Effector memory CD8-positive, alpha-beta T cell (primary cell): ENCODE measurements around the gene NRG4.
"Not testable (repeated sequence)": the region's sequence is repeated elsewhere in the genome, so short reads cannot be mapped to it uniquely, and the experiment has no call there.

Source experiments
- ATAC-seq: fragments of 150-1000 bp; cut with Tn5 transposase; replicated peaks from 2 replicates; pipeline ENCODE4 v1.10.0; 2021; ENCODE audit warnings: mild to moderate bottlenecking, moderate library complexity
- DNase-seq, 3 experiments: peaks; one replicate each; pipeline ENCODE4 v3.0.0; 2021
- H3K27ac Mint-ChIP-seq, 2 donors: one replicate each; pipeline ENCODE4 v1.8.0; 2022; ENCODE audit warnings: mild to moderate bottlenecking in 2 of 2, mixed read lengths in 2 of 2, moderate library complexity in 2 of 2
- H3K27me3 Mint-ChIP-seq, 2 donors: one replicate each; pipeline ENCODE4 v1.8.0; 2022; ENCODE audit warnings: mixed read lengths in 2 of 2
- H3K36me3 Mint-ChIP-seq: one replicate; pipeline ENCODE4 v1.8.0; 2022; ENCODE audit warnings: mild to moderate bottlenecking, moderate library complexity, mixed read lengths; ENCODE audit not compliant: insufficient read depth
- H3K4me1 Mint-ChIP-seq, 2 donors: one replicate each; pipeline ENCODE4 v1.8.0; 2022; ENCODE audit warnings: low read depth in 2 of 2, mixed read lengths in 2 of 2
- H3K4me3 Mint-ChIP-seq, 2 donors: one replicate each; pipeline ENCODE4 v1.8.0; 2022; ENCODE audit warnings: mild to moderate bottlenecking in 2 of 2, mixed read lengths in 2 of 2, moderate library complexity in 2 of 2
- H3K9me3 Mint-ChIP-seq, 2 donors: one replicate each; pipeline ENCODE4 v1.8.0; 2022; ENCODE audit warnings: mixed read lengths in 2 of 2

NRG4 gene

DNA sequence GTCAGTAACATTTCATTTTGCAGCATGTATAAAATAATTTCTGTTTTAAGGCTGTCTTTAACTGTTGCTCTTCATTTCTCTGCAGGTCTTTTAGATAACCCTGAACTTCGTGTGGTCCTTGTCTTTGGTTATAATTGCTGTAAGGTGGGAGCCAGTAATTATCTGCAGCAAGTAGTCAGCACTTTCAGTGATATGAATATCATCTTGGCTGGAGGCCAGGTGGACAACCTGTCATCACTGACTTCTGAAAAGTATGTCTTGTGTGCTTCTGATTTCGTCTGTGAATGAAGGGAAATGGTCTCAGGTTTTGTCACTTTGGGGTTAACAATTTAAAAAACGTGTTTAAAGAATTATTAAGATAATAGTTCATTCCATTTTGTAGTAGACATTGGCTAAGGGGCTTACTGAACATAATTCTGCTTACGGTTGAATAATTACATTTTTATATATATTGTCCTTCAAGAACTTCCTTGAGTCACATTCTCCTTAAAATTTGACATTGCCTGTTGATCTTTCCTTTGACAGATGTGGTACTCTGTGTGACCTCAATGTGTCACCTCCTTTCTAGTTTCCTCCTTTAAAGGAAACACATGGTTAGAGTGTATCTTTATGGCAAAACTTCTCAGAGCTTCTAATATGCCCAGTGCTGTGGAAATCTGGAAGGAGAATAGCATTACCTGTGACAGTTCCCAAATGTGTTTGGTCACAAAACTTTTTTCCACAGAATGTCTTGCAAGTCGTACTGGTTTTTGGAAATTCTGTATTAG lies 82.2 kb downstream of the NRG4 start:
- ATAC-seq (peak; percentile 72), DNase-seq (no peak)
- Mint-ChIP-seq H3K27me3 (no peaks in the 10 kb centered on the region), H3K9me3 (no peaks in the 10 kb centered on the region), H3K27ac (peak overlapping the region in 1 of 2 donors; percentile 39), H3K4me1 (peaks cover 21 to 37% of the 10 kb centered on the region in 2 donors), H3K4me3 (no peak overlapping the region), H3K36me3 (peaks cover 27% of the 10 kb centered on the region)

- ATAC-seq, result no peak
Measured at GRCh38 chr15:75928680-75929608, 83.3 kb downstream of the NRG4 start.

GRCh38 chr15:75927601-75928000 lies 84.6 kb downstream of the NRG4 start:
- ATAC-seq (no peak), DNase-seq (no peak)
- Mint-ChIP-seq H3K4me3 (no peak overlapping the region), H3K4me1 (peaks cover 27 to 50% of the 10 kb centered on the region in 2 donors), H3K36me3 (peaks cover 12% of the 10 kb centered on the region), H3K27ac (no peak overlapping the region), H3K27me3 (no peaks in the 10 kb centered on the region), H3K9me3 (no peaks in the 10 kb centered on the region)

More at GRCh38 chr15:75928680-75929608, 83.3 kb downstream of the NRG4 start:
- no peak for DNase-seq
- H3K27me3 Mint-ChIP-seq, result no peaks in the 10 kb centered on the region
- no peak overlapping the region for H3K27ac Mint-ChIP-seq
- H3K4me3 Mint-ChIP-seq, result no peak overlapping the region
- H3K9me3 Mint-ChIP-seq, result no peaks in the 10 kb centered on the region
- H3K4me1 Mint-ChIP-seq, result peaks cover 22 to 43% of the 10 kb centered on the region in 2 donors
- H3K36me3 Mint-ChIP-seq, result peaks cover 19% of the 10 kb centered on the region

DNA sequence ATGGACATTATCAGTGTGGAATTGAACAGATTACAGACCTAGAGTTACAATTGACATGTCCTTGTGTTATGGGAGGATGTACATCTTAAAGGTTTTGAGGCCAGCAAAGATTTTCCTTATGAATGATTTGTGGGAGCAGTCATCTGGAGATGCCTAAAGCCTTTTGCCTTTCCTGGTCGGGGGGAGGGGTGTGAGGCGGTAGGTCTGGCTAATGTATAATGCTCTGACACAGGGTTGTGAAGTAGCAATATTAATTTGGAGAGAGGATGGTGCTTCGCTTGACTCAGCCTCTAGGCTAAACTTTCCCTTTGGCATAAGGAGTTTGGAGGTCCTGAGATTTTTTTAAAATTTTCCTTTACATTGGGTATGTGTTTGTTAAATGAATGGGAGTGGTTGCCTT lies 85.3 kb downstream of the NRG4 start:
- Mint-ChIP-seq H3K36me3 (peaks cover 7% of the 10 kb centered on the region), H3K27ac (no peak overlapping the region), H3K4me1 (peaks cover 32 to 57% of the 10 kb centered on the region in 2 donors), H3K4me3 (no peak overlapping the region), H3K27me3 (no peaks in the 10 kb centered on the region), H3K9me3 (no peaks in the 10 kb centered on the region)
- DNase-seq, result no peak
- no peak for ATAC-seq

GRCh38 chr15:75925440-75925839 lies 86.8 kb downstream of the NRG4 start:
- Mint-ChIP-seq H3K4me3 (peak overlapping the region in 1 of 2 donors; percentile 8), H3K36me3 (peaks cover 2% of the 10 kb centered on the region), H3K27ac (peak overlapping the region in 1 of 2 donors; percentile 35), H3K9me3 (no peaks in the 10 kb centered on the region), H3K27me3 (no peaks in the 10 kb centered on the region), H3K4me1 (peaks cover 28 to 52% of the 10 kb centered on the region in 2 donors)
- DNase-seq (no peak), ATAC-seq (no peak)

- ATAC-seq, result no peak
- no peaks in the 10 kb centered on the region for H3K27me3 Mint-ChIP-seq
- peaks cover 23 to 44% of the 10 kb centered on the region in 2 donors for H3K4me1 Mint-ChIP-seq
- no peak overlapping the region for H3K4me3 Mint-ChIP-seq
- DNase-seq, result no peak
- H3K36me3 Mint-ChIP-seq, result no peaks in the 10 kb centered on the region
- H3K9me3 Mint-ChIP-seq, result no peaks in the 10 kb centered on the region
- peak overlapping the region in 1 of 2 donors; percentile 35 for H3K27ac Mint-ChIP-seq
Measured at GRCh38 chr15:75924576-75924975, 87.6 kb downstream of the NRG4 start.

- no peaks in the 10 kb centered on the region for H3K27me3 Mint-ChIP-seq
- ATAC-seq (peak; percentile 93), DNase-seq (peak in 1 of 3 experiments; percentile 4)
- peaks cover 23 to 43% of the 10 kb centered on the region in 2 donors for H3K4me1 Mint-ChIP-seq
- peak overlapping the region in 1 of 2 donors; percentile 5 for H3K27ac Mint-ChIP-seq
- peak overlapping the region in 1 of 2 donors; percentile 18 for H3K4me3 Mint-ChIP-seq
- H3K36me3 Mint-ChIP-seq, result peaks cover under 1% of the 10 kb centered on the region
- no peaks in the 10 kb centered on the region for H3K9me3 Mint-ChIP-seq
Measured at GRCh38 chr15:75923756-75924155, 88.5 kb downstream of the NRG4 start.

DNA sequence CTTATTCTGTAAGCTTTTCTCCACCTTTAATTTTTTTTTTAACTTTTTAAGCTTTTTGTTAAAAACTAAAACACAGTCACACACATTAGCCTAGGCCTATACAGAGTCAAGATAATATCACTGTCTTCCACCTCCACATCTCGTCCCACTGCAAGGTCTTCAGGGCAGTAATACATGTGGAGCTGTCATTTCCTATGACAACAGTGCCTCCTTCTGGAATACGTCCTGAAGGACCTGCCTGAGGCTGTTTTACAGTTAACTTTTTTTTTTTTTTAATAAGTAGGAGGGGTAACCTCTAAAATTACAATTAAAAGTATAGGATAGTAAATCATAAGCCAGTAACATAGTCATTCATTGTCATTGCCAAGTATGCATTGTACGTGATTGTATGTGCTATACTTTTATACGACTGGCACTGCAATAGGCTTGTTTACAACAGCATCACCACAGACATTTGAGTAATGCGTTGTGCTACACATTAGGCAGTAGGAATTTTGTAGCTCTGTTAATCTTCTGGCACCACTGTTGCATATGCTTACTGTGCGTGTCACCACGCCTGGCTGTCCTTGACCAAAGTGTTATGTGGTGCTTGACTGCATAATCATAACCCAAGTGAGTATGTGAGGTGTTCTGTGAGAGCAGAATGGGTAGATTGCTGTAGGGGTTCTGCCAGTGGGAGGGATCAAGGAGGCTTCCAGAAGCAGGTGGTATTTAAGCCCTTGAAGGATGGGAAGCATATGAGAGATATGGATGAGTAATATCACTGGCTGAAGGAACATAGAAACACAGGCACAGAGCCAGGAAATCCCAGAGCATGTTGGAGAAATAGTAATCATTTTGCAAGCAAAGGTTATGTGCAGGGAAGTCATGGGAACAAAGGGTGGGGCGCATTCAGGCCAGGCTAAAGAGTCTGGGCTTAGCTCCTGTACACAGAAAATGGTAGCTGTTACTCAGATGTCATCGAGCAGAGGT lies 90.2 kb downstream of the NRG4 start:
- Mint-ChIP-seq H3K36me3 (peaks cover 14% of the 10 kb centered on the region), H3K27me3 (no peaks in the 10 kb centered on the region), H3K9me3 (no peaks in the 10 kb centered on the region), H3K4me3 (no peak overlapping the region), H3K4me1 (peaks cover 19 to 32% of the 10 kb centered on the region in 2 donors), H3K27ac (peak overlapping the region in 1 of 2 donors; percentile 7)
- DNase-seq (no peak), ATAC-seq (no peak)

DNA sequence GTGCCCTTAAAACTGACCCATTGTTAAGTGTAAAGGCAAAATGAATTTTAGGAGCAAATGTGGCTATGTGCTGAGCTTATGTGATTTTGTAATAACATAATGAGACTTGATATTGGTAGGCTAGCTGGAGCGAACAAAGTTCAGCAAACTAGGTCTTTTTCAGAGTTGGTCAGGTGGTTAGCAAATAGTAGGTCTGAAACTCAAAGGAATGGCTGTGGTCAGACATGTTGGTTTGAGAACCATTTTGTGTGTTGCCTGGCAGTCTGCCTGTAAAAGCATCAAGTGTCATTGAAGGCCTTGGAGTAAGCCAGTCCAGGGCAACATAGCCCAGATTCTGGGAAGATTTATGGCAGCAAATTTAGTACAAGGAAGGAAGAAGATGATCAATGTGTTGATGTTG lies 92.1 kb downstream of the NRG4 start:
- no peak overlapping the region for H3K4me3 Mint-ChIP-seq
- ATAC-seq (no peak), DNase-seq (no peak)
- H3K4me1 Mint-ChIP-seq, result peaks cover 11 to 21% of the 10 kb centered on the region in 2 donors
- no peaks in the 10 kb centered on the region for H3K9me3 Mint-ChIP-seq
- peaks cover 17% of the 10 kb centered on the region for H3K36me3 Mint-ChIP-seq
- no peaks in the 10 kb centered on the region for H3K27me3 Mint-ChIP-seq
- H3K27ac Mint-ChIP-seq, result no peak overlapping the region

DNA sequence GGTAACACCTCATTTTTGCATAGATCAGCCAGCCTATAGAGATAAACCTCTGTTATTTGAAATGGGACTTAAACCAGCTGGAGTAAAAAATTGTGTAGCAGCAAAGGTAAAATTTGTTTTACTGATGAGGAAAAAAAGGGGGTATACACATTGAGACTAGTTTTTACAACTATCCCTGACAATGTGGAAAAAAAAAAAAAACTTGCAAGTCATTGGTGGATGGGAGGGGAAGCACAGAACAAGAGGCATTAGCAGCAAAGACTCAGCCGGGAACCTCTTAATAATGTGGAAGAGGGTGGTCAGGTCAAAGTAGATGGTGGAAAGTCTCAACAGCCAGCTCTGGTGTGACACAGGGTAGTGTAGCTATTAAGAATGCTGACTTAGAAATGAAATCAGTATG lies 94.1 kb downstream of the NRG4 start:
- Mint-ChIP-seq H3K27me3 (no peaks in the 10 kb centered on the region), H3K27ac (peak overlapping the region in 1 of 2 donors; percentile 65), H3K9me3 (no peaks in the 10 kb centered on the region), H3K4me1 (peaks cover 8 to 9% of the 10 kb centered on the region in 2 donors), H3K4me3 (no peak overlapping the region), H3K36me3 (peaks cover 29% of the 10 kb centered on the region)
- DNase-seq, result no peak
- no peak for ATAC-seq

- no peaks in the 10 kb centered on the region for H3K27me3 Mint-ChIP-seq
- H3K27ac Mint-ChIP-seq, result no peak overlapping the region
- H3K4me3 Mint-ChIP-seq, result no peak overlapping the region
- H3K36me3 Mint-ChIP-seq, result peaks cover 36% of the 10 kb centered on the region
- H3K9me3 Mint-ChIP-seq, result no peaks in the 10 kb centered on the region
- peaks cover 7 to 8% of the 10 kb centered on the region in 2 donors for H3K4me1 Mint-ChIP-seq
- DNase-seq (no peak), ATAC-seq (no peak)
Measured at GRCh38 chr15:75916978-75917377, 95.2 kb downstream of the NRG4 start.

- ATAC-seq, H3K27ac Mint-ChIP-seq, H3K27me3 Mint-ChIP-seq, H3K4me3 Mint-ChIP-seq, H3K9me3 Mint-ChIP-seq, DNase-seq: not testable (repeated sequence)
- Mint-ChIP-seq H3K4me1 (peaks cover 28 to 39% of the 10 kb centered on the region in 2 donors), H3K36me3 (peaks cover 29% of the 10 kb centered on the region)
Measured at GRCh38 chr15:75910355-75910754, 101.9 kb downstream of the NRG4 start.
